ENCODE results near the gene SPINT1. TPM values are rescaled to one million over a fixed set of nuclear protein-coding genes. Genes with fewer than 3 reads are reported as not detected.

The SPINT1 gene
- total and polyA plus RNA-seq, 2 experiments from 2014 or later = 197 to 252 TPM

GRCh38 chr15:40879609-40880008 lies 35.8 kb downstream of the SPINT1 start:
- Histone ChIP-seq H3K36me3 (replicated peaks; ENCODE audit: insufficient read depth, low read depth) (no peaks in the 10 kb centered on the region), H2AFZ (no peak overlapping the region), H3K9me3 (ENCODE audit: low read depth) (no peaks in the 10 kb centered on the region), H3K9me2 (replicated peaks; ENCODE audit: insufficient read depth) (no peaks in the 10 kb centered on the region), H3K4me3 (no peak overlapping the region), H3K27me3 (no peaks in the 10 kb centered on the region), H4K20me1 (ENCODE audit: insufficient read depth, poor library complexity, severe bottlenecking) (no peaks in the 10 kb centered on the region), H3K27ac (no peak overlapping the region), H3K79me2 (no peaks in the 10 kb centered on the region), H3K4me2 (no peak overlapping the region), H3K4me1 (ENCODE audit: insufficient read depth) (no peaks in the 10 kb centered on the region)
- no peak for DNase-seq (ENCODE audit: low spot score)
- 77% methylated on average over 6 of the region's 6 CpGs for whole genome bisulfite sequencing (ENCODE audit: low lambda C conversion rate, missing lambda C conversion rate)
- TF ChIP-seq EZH2 (IDR thresholded peaks at IDR 0.05; ENCODE audit: borderline replicate concordance) (no peak), CTCF (IDR thresholded peaks at IDR 0.05; ENCODE audit: poor library complexity) (no peak), EZH2phosphoT487 (IDR thresholded peaks at IDR 0.05; ENCODE audit: low read depth, severe bottlenecking, unreplicated experiment) (no peak)

GRCh38 chr15:40881351-40881750 lies 37.5 kb downstream of the SPINT1 start:
- H3K9me3 ChIP-seq (ENCODE audit: low read depth) = no peaks in the 10 kb centered on the region
- TF ChIP-seq EZH2 (IDR thresholded peaks at IDR 0.05; ENCODE audit: borderline replicate concordance) = no peak
- no peak for TF ChIP-seq EZH2phosphoT487 (IDR thresholded peaks at IDR 0.05; ENCODE audit: low read depth, severe bottlenecking, unreplicated experiment)
- no peak for TF ChIP-seq CTCF (IDR thresholded peaks at IDR 0.05; ENCODE audit: poor library complexity)
- no peaks in the 10 kb centered on the region for H4K20me1 ChIP-seq (ENCODE audit: insufficient read depth, poor library complexity, severe bottlenecking)
- no peak overlapping the region for H3K27ac ChIP-seq
- no peak for DNase-seq (ENCODE audit: low spot score)
- H3K9me2 ChIP-seq (replicated peaks; ENCODE audit: insufficient read depth) = no peaks in the 10 kb centered on the region
- no peaks in the 10 kb centered on the region for H3K79me2 ChIP-seq
- no peak overlapping the region for H2AFZ ChIP-seq
- no peak overlapping the region for H3K4me2 ChIP-seq
- no peaks in the 10 kb centered on the region for H3K36me3 ChIP-seq (replicated peaks; ENCODE audit: insufficient read depth, low read depth)
- H3K4me1 ChIP-seq (ENCODE audit: insufficient read depth) = no peaks in the 10 kb centered on the region
- H3K27me3 ChIP-seq = no peaks in the 10 kb centered on the region
- no peak overlapping the region for H3K4me3 ChIP-seq
- 96% methylated on average over 6 of the region's 6 CpGs for WGBS (ENCODE audit: low lambda C conversion rate, missing lambda C conversion rate)

GRCh38 chr15:40886586-40886985 lies 42.7 kb downstream of the SPINT1 start:
- no peaks in the 10 kb centered on the region for H4K20me1 ChIP-seq (ENCODE audit: insufficient read depth, poor library complexity, severe bottlenecking)
- no peak overlapping the region for H3K27ac ChIP-seq
- no peaks in the 10 kb centered on the region for H3K4me1 ChIP-seq (ENCODE audit: insufficient read depth)
- H3K36me3 ChIP-seq (replicated peaks; ENCODE audit: insufficient read depth, low read depth) = no peaks in the 10 kb centered on the region
- H3K27me3 ChIP-seq = no peaks in the 10 kb centered on the region
- no peak for DNase-seq (ENCODE audit: low spot score)
- no peaks in the 10 kb centered on the region for H3K79me2 ChIP-seq
- H3K9me3 ChIP-seq (ENCODE audit: low read depth) = no peaks in the 10 kb centered on the region
- H2AFZ ChIP-seq = no peak overlapping the region
- H3K4me2 ChIP-seq = no peak overlapping the region
- no peaks in the 10 kb centered on the region for H3K9me2 ChIP-seq (replicated peaks; ENCODE audit: insufficient read depth)
- TF ChIP-seq EZH2phosphoT487 (IDR thresholded peaks at IDR 0.05; ENCODE audit: low read depth, severe bottlenecking, unreplicated experiment) = no peak
- TF ChIP-seq CTCF (IDR thresholded peaks at IDR 0.05; ENCODE audit: poor library complexity) = no peak
- no peak for TF ChIP-seq EZH2 (IDR thresholded peaks at IDR 0.05; ENCODE audit: borderline replicate concordance)
- 78% methylated on average over 1 of the region's 1 CpG for WGBS (ENCODE audit: low lambda C conversion rate, missing lambda C conversion rate)
- no peak overlapping the region for H3K4me3 ChIP-seq

- Histone ChIP-seq H3K9me2 (replicated peaks; ENCODE audit: insufficient read depth) (no peaks in the 10 kb centered on the region), H2AFZ (no peak overlapping the region), H3K79me2 (no peaks in the 10 kb centered on the region), H4K20me1 (ENCODE audit: insufficient read depth, poor library complexity, severe bottlenecking) (no peaks in the 10 kb centered on the region), H3K27ac (no peak overlapping the region), H3K36me3 (replicated peaks; ENCODE audit: insufficient read depth, low read depth) (no peaks in the 10 kb centered on the region), H3K4me2 (no peak overlapping the region), H3K4me1 (ENCODE audit: insufficient read depth) (peaks cover 9% of the 10 kb centered on the region), H3K27me3 (no peaks in the 10 kb centered on the region), H3K4me3 (no peak overlapping the region), H3K9me3 (ENCODE audit: low read depth) (no peaks in the 10 kb centered on the region)
- no peak for TF ChIP-seq EZH2phosphoT487 (IDR thresholded peaks at IDR 0.05; ENCODE audit: low read depth, severe bottlenecking, unreplicated experiment)
- TF ChIP-seq CTCF (IDR thresholded peaks at IDR 0.05; ENCODE audit: poor library complexity) = no peak
- TF ChIP-seq EZH2 (IDR thresholded peaks at IDR 0.05; ENCODE audit: borderline replicate concordance) = no peak
- no peak for DNase-seq (ENCODE audit: low spot score)
Observed at GRCh38 chr15:40889112-40889511, 45.3 kb downstream of the SPINT1 start.

Data from hepatocyte (in vitro differentiated cells).